ENCODE results near the gene PTPRB.

DNA sequence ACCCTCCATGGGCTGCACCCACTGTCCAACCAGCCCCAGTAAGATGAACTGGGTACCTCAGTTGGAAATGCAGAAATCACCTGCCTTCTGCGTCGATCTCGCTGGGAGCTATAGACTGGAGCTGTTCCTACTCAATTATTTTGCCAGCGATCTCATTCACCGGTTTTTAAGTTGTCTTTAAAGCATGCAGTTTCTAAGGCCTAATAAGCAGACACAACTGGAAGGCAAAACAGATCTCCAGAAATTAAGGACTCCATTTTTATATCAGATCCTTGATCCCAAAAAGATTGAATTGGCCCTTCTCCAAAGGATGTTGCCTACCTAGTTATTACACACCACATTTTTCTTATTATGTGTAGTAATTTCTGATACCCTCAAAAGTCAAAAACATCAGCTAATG is 139.7 kb downstream of the PTPRB start:
- TF ChIP-seq EZH2 (IDR thresholded peaks at IDR 0.05; ENCODE audit: borderline replicate concordance, insufficient read depth, low read depth, low read length, poor library complexity, severe bottlenecking), result no peak
- no peak for TF ChIP-seq CTCF (IDR thresholded peaks at IDR 0.05)
